ENCODE results near the gene UNC13C. TPM values are rescaled to one million over a fixed set of nuclear protein-coding genes. Genes with fewer than 3 reads are reported as not detected.

Gene UNC13C
- total and polyA plus RNA-seq, 10 of the 15 experiments (the other 5 are each of a cell fraction or from before 2014, with no cell fraction given), result 9.9 to 81.3 (median 25.0) TPM

- TF ChIP-seq ZBTB11 (CRISPR knock-in tag; IDR thresholded peaks at IDR 0.05) (no peak), MTA2 (IDR thresholded peaks at IDR 0.05; ENCODE audit: low read depth) (peak; percentile 29; the same call in 1 of the 2 replicates), CTCF (IDR thresholded peaks at IDR 0.05 in 2 of 3, conservative IDR thresholded peaks at IDR 0.05 in 1 of 3; ENCODE audit: control insufficient read depth in 2 of 3, extremely low read depth in 1 of 3, insufficient read depth in 1 of 3, low read depth in 3 of 3, low read length in 3 of 3) (peak in 2 of 3 experiments; percentile 34 to 62; a peak in 2 of 6 replicates), ZNF687 (IDR thresholded peaks at IDR 0.05) (peak; percentile 42; the same call in 1 of the 2 replicates), IKZF2 (IDR thresholded peaks at IDR 0.05) (peak in 1 of 2 experiments; percentile 20; a peak in 2 of 4 replicates), GABPA (IDR thresholded peaks at IDR 0.05; ENCODE audit: low read depth) (no peak)
Observed at GRCh38 chr15:53976844-53977392, 1.3 kb upstream of the UNC13C start (continued).

All from GM12878 (cell line).